Right lobe of liver (tissue), 4 donors: ENCODE data around the gene MAP3K4.

Experiments used
- POLR2A ChIP-seq: fragments of 450-650 bp; IDR thresholded peaks from one replicate; pipeline ENCODE4 v1.6.1; 2017; ENCODE audit warnings: antibody characterized with exemption, mild to moderate bottlenecking
- TF ChIP-seq, protein P1 (sequence below), 4 donors: fragments of 200-600 bp in 3 of 4; fragments of 450-650 bp in 1 of 4; IDR thresholded peaks; one replicate each; pipeline versions ENCODE4 v1.5.1 to v1.8.0; 2016 to 2022; ENCODE audit warnings: antibody characterized with exemption in 4 of 4, mild to moderate bottlenecking in 2 of 4
- donor health status: DM: no; HTN: no; CAD: no.
- donor health status: DM: no; HTN: no; CAD: no.
- donor health status: DM: no; HTN: yes; CAD: no.

DNA sequence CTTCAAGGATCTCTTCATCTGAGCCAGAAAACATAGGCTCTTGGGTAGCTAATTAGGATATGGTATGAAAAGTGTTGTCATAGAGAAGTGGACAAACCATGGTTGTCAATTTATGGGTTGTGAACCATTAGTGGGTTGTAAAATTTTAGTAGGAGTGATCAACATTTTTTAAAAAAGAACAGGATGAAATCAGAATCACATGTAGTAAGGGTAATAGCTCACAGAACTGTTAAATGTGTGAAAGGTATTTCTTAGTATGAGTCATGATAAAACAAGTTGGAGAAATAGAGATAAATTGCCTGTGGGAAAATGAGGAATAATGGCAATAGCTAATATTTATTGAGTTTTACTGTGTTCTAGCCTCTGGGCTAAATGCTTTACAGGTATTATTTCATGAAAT is 113.4 kb downstream of the MAP3K4 start:
- TF ChIP-seq, protein P1, sequence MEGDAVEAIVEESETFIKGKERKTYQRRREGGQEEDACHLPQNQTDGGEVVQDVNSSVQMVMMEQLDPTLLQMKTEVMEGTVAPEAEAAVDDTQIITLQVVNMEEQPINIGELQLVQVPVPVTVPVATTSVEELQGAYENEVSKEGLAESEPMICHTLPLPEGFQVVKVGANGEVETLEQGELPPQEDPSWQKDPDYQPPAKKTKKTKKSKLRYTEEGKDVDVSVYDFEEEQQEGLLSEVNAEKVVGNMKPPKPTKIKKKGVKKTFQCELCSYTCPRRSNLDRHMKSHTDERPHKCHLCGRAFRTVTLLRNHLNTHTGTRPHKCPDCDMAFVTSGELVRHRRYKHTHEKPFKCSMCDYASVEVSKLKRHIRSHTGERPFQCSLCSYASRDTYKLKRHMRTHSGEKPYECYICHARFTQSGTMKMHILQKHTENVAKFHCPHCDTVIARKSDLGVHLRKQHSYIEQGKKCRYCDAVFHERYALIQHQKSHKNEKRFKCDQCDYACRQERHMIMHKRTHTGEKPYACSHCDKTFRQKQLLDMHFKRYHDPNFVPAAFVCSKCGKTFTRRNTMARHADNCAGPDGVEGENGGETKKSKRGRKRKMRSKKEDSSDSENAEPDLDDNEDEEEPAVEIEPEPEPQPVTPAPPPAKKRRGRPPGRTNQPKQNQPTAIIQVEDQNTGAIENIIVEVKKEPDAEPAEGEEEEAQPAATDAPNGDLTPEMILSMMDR (IDR thresholded peaks at IDR 0.05) = no peak
- no peak for TF ChIP-seq POLR2A
